ENCODE results near the gene ZBED1. TPM values are rescaled to one million over a fixed set of nuclear protein-coding genes. Genes with fewer than 3 reads are reported as not detected.

Gene ZBED1
- total and polyA plus RNA-seq, 9 of the 15 experiments (the other 6 are each of a cell fraction or from before 2014, with no cell fraction given), result 0.61 to 27.6 (median 13.9) TPM

- TF ChIP-seq CUX1 (CRISPR knock-in tag; IDR thresholded peaks at IDR 0.05) (no peak), TCF3 (CRISPR knock-in tag; IDR thresholded peaks at IDR 0.05) (peak; percentile 47), GATAD2B (IDR thresholded peaks at IDR 0.05; ENCODE audit: borderline replicate concordance) (no peak), ZBTB8A (IDR thresholded peaks at IDR 0.05; ENCODE audit: partially characterized antibody) (no peak), TRIM24 (IDR thresholded peaks at IDR 0.05) (no peak), MECOM (CRISPR knock-in tag; IDR thresholded peaks at IDR 0.05) (no peak), FOXP1 (CRISPR knock-in tag; IDR thresholded peaks at IDR 0.05) (no peak), SRSF1 (IDR thresholded peaks at IDR 0.05; ENCODE audit: low read depth, low read length) (no peak), ZNF766 (CRISPR knock-in tag; conservative IDR thresholded peaks at IDR 0.05) (no peak), FOXA3 (CRISPR knock-in tag; conservative IDR thresholded peaks at IDR 0.05 in 1 of 2, IDR thresholded peaks at IDR 0.05 in 1 of 2) (no peak), ZNF384 (IDR thresholded peaks at IDR 0.05; ENCODE audit: low read depth, low read length) (peak; percentile 61; the same call in 1 of the 2 replicates), RBM25 (IDR thresholded peaks at IDR 0.05; ENCODE audit: low read depth, low read length, severe bottlenecking) (no peak), TAL1 (IDR thresholded peaks at IDR 0.05) (peak; percentile 34; the same call in 1 of the 2 replicates), ZNF830 (CRISPR knock-in tag; IDR thresholded peaks at IDR 0.05) (no peak), CBFA2T3 (IDR thresholded peaks at IDR 0.05) (peak; percentile 20; the same call in 1 of the 2 replicates)
Measured at GRCh38 chrX:2542826-2543521, 42.2 kb upstream of the ZBED1 start (continued).
